IMR-90 (cell line): ENCODE results near the gene PMM1. TPM values are rescaled to one million over a fixed set of nuclear protein-coding genes. Genes with fewer than 3 reads are reported as not detected.

ENCODE experiments used
- ATAC-seq: fragments of 200-7000 bp; cut with Tn5 transposase; 2 replicates; pipeline ENCODE4 v1.9.1; 2020; ENCODE audit warnings: low read depth, mild to moderate bottlenecking, moderate library complexity
- BruUV-seq: library from RNA; stranded (reverse); fragments of 400-500 nt; replicated peaks from 2 replicates; lab custom pipeline; 2021; lab: Mats Ljungman, UMichigan
- CTCF ChIA-PET: fragments of 300-600 bp; formaldehyde crosslinking; extraction: SDS; loops from one replicate; lab custom pipeline; 2021; ENCODE audit warnings: antibody characterized with exemption; lab: Yijun Ruan, JAX
- POLR2A ChIA-PET: fragments of 300-600 bp; sonication (Branson Sonifier 250); formaldehyde crosslinking; loops from one replicate; lab custom pipeline; 2022; ENCODE audit warnings: antibody characterized with exemption; ENCODE audit not compliant: unreplicated experiment; lab: Charles Lee
- DNase-seq: peaks from one replicate; pipeline ENCODE4 v3.0.0; 2013
- H2AFZ ChIP-seq: replicated peaks from 2 replicates; pipeline ENCODE3; 2013; ENCODE audit warnings: low read length, mild to moderate bottlenecking; ENCODE audit not compliant: poor library complexity
- H2AK5ac ChIP-seq: 2 replicates; pipeline ENCODE4 v1.6.1; 2013; ENCODE audit warnings: low read depth, low read length, inconsistent platforms
- H2AK9ac ChIP-seq: replicated peaks from 2 replicates; pipeline ENCODE3; 2013; ENCODE audit warnings: mild to moderate bottlenecking, low read depth, low read length, moderate library complexity; ENCODE audit not compliant: poor library complexity
- H2BK120ac ChIP-seq: 2 replicates; pipeline ENCODE4 v1.6.1; 2013; ENCODE audit warnings: low read depth, low read length, inconsistent platforms
- H2BK15ac ChIP-seq: 3 replicates; pipeline ENCODE4 v1.6.1; 2013; ENCODE audit warnings: low read depth, low read length, inconsistent platforms
- H2BK20ac ChIP-seq: 2 replicates; pipeline ENCODE4 v1.6.1; 2013; ENCODE audit warnings: low read depth, mild to moderate bottlenecking, inconsistent platforms, low read length, moderate library complexity
- H2BK5ac ChIP-seq: 2 replicates; pipeline ENCODE4 v1.6.1; 2013; ENCODE audit warnings: mild to moderate bottlenecking, low read depth, low read length, inconsistent platforms; ENCODE audit not compliant: poor library complexity, severe bottlenecking
- H3K14ac ChIP-seq: replicated peaks from 2 replicates; pipeline ENCODE4 v1.6.1; 2013; ENCODE audit warnings: low read depth, low read length, inconsistent platforms
- H3K18ac ChIP-seq: 2 replicates; pipeline ENCODE4 v1.6.1; 2013; ENCODE audit warnings: low read depth, low read length, control low read depth
- H3K23ac ChIP-seq: 2 replicates; pipeline ENCODE4 v1.6.1; 2013; ENCODE audit warnings: low read depth, low read length, inconsistent platforms
- H3K27ac ChIP-seq: 2 replicates; pipeline ENCODE4 v1.5.1; 2013; ENCODE audit warnings: mild to moderate bottlenecking, control low read depth, low read length; ENCODE audit not compliant: insufficient read depth
- H3K27me3 ChIP-seq: 2 replicates; pipeline ENCODE4 v1.6.1; 2013; ENCODE audit warnings: low read length; ENCODE audit not compliant: control insufficient read depth, insufficient read depth
- H3K36me3 ChIP-seq: 2 replicates; pipeline ENCODE4 v1.6.1; 2013; ENCODE audit warnings: low read length, mixed read lengths; ENCODE audit not compliant: control insufficient read depth, insufficient read depth
- H3K4ac ChIP-seq: 2 replicates; pipeline ENCODE4 v1.6.1; 2013; ENCODE audit warnings: low read depth, low read length, inconsistent platforms
- H3K4me1 ChIP-seq: 2 replicates; pipeline ENCODE4 v1.6.1; 2013; ENCODE audit warnings: low read length, mixed read lengths; ENCODE audit not compliant: control insufficient read depth, insufficient read depth
- H3K4me2 ChIP-seq: 2 replicates; pipeline ENCODE4 v1.6.1; 2013; ENCODE audit warnings: low read depth, mild to moderate bottlenecking, control low read depth, low read length, moderate library complexity
- H3K4me3 ChIP-seq: 2 replicates; pipeline ENCODE4 v1.5.1; 2013; ENCODE audit warnings: low read depth, mild to moderate bottlenecking, control low read depth, low read length, moderate library complexity; ENCODE audit not compliant: insufficient read depth
- H3K56ac ChIP-seq: 2 replicates; pipeline ENCODE4 v1.6.1; 2013; ENCODE audit warnings: low read length, inconsistent platforms; ENCODE audit not compliant: insufficient read depth; ENCODE audit errors: extremely low read depth
- H3K79me1 ChIP-seq, 2 experiments: 2 replicates each; pipeline ENCODE4 v1.6.1; 2013; ENCODE audit warnings: low read length in 2 of 2, inconsistent platforms in 1 of 2, low read depth in 1 of 2
- H3K9ac ChIP-seq: 2 replicates; pipeline ENCODE4 v1.6.1; 2013; ENCODE audit warnings: low read depth, low read length, control low read depth
- H3K9me1 ChIP-seq: 2 replicates; pipeline ENCODE4 v1.6.1; 2013; ENCODE audit warnings: low read length, inconsistent platforms; ENCODE audit not compliant: insufficient read depth
- H3K9me3 ChIP-seq: 2 replicates; pipeline ENCODE4 v1.6.1; 2013; ENCODE audit warnings: low read length; ENCODE audit not compliant: control insufficient read depth, insufficient read depth
- H4K20me1 ChIP-seq: 2 replicates; pipeline ENCODE4 v1.6.1; 2013; ENCODE audit warnings: low read length, inconsistent platforms; ENCODE audit not compliant: insufficient read depth
- H4K5ac ChIP-seq: 2 replicates; pipeline ENCODE4 v1.6.1; 2013; ENCODE audit warnings: mild to moderate bottlenecking, low read depth, low read length, control low read depth
- H4K8ac ChIP-seq, 2 experiments: 2 replicates each; pipeline ENCODE4 v1.6.1; 2013; ENCODE audit warnings: low read depth in 2 of 2, low read length in 2 of 2, control low read depth in 1 of 2, inconsistent platforms in 1 of 2
- H4K91ac ChIP-seq: 2 replicates; pipeline ENCODE4 v1.6.1; 2013; ENCODE audit warnings: low read depth, low read length, inconsistent platforms; ENCODE audit not compliant: insufficient read depth
- CEBPB ChIP-seq: IDR thresholded peaks from 2 replicates; pipeline ENCODE4 v1.6.1; 2012; ENCODE audit warnings: low read depth, low read length, improper control_type of control experiment
- CHD1 ChIP-seq: IDR thresholded peaks from 2 replicates; pipeline ENCODE4 v1.6.1; 2012; ENCODE audit warnings: low read depth, low read length, improper control_type of control experiment
- MAZ ChIP-seq: IDR thresholded peaks from 2 replicates; pipeline ENCODE4 v1.6.1; 2012; ENCODE audit warnings: low read depth, mild to moderate bottlenecking, low read length, improper control_type of control experiment, moderate library complexity, borderline replicate concordance
- MXI1 ChIP-seq: IDR thresholded peaks from 2 replicates; pipeline ENCODE4 v1.6.1; 2012; ENCODE audit warnings: low read depth, mild to moderate bottlenecking, low read length, moderate library complexity, borderline replicate concordance
- NFE2L2 ChIP-seq: fragments of 150-350 bp; IDR thresholded peaks from 2 replicates; pipeline ENCODE4 v1.6.1; 2016; ENCODE audit warnings: low read depth, mild to moderate bottlenecking, low read length
- POLR2A ChIP-seq: IDR thresholded peaks from 2 replicates; pipeline ENCODE4 v1.6.1; 2012; ENCODE audit warnings: mild to moderate bottlenecking, low read depth, low read length
- RAD21 ChIP-seq: IDR thresholded peaks from 2 replicates; pipeline ENCODE4 v1.6.1; 2012; ENCODE audit warnings: low read length, improper control_type of control experiment
- WGBS, 2 experiments: methylation state at CpG; one replicate each; pipeline versions ENCODE4 v1.1.5 to v1.1.7; 2013; ENCODE audit warnings: missing lambda C conversion rate in 2 of 2; ENCODE audit not compliant: insufficient read length in 1 of 2; ENCODE audit errors: extremely low coverage in 2 of 2; 5-methylcytosine and 5-hydroxymethylcytosine counted together
- dilution Hi-C: fragments of 300-500 bp; cut with HindIII; formaldehyde crosslinking; loops from one replicate; pipeline ENCODE4 v1.14.3; 2018; ENCODE audit warnings: low sequenced_read_pairs; ENCODE audit not compliant: unreplicated experiment
- in situ Hi-C: fragments of 300-500 bp; cut with MboI; formaldehyde crosslinking; loops from 3 replicates; pipeline ENCODE4 v1.14.3; 2019; ENCODE audit warnings: low sequenced_read_pairs, inconsistent platforms, mixed read lengths
- intact Hi-C: fragments of 100-400 bp; cut with micrococcal nuclease; formaldehyde crosslinking; loops from 2 replicates; pipeline ENCODE4 v1.10.0; 2022
- polyA plus RNA-seq, 3 experiments: library from polyadenylated mRNA; depleted of rRNA; stranded (reverse); fragments of >200 nt; gene quantifications; 2 replicates each; pipeline ENCODE4 v1.2.3, GENCODE V29; 2012; ENCODE audit warnings: low replicate concordance in 1 of 3
- total RNA-seq: library from RNA; depleted of rRNA; stranded (reverse); fragments of >200 nt; gene quantifications from 2 replicates; pipeline ENCODE4 v1.2.3, GENCODE V29; 2012
- TF ChIP-seq, protein P1 (sequence below): fragments of 150-350 bp; IDR thresholded peaks from 2 replicates; pipeline ENCODE4 v1.6.1; 2016; ENCODE audit warnings: low read depth, mild to moderate bottlenecking, low read length, moderate library complexity, borderline replicate concordance
- TF ChIP-seq, protein P2 (sequence below): fragments of 150-350 bp; IDR thresholded peaks from 2 replicates; pipeline ENCODE4 v1.6.1; 2017; ENCODE audit warnings: mild to moderate bottlenecking, antibody characterized with exemption, low read length, low read depth
- TF ChIP-seq, protein P3 (sequence below): conservative IDR thresholded peaks from 2 replicates; pipeline ENCODE4 v1.5.1; 2012; ENCODE audit warnings: mild to moderate bottlenecking, low read depth, low read length, improper control_type of control experiment

Gene PMM1
- total and polyA plus RNA-seq, 2 of the 4 experiments (the other 2 are of a cell fraction), result 22.8 to 92.8 TPM

DNA sequence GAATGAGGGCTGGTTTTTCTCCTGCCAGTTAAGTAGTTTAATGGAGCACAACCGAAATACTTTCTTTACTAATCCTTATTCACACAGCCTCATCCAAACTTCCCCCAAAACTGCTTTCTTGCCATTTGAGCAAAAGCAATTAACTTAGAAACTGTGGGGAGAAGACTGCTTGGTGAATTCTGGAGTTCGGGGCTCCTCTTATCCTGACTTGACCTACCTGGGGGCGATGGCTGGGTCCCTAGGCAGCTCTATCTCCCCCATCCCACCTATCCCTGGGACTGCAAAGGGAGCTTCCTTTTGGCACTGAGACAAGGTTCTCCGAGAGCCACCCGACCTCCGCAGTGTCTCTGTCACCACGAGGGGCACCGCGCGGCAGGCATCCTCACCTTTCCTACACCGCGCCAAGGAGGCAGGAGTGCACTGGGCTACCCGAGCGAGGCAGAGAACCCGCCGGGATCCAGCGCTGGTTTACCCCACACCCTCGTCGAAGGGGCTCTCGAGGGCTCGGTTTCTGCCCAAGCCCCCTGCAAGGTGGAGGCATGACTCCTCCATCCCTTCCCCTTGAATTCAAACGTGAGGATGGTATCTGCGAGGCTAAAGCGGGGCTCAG is 30.4 kb upstream of the PMM1 start:
- whole genome bisulfite sequencing, 2 experiments, result 20% methylated on average over 1 of the region's 24 CpGs; no CpG with 5 or more reads in 1 of the 2 experiments
- no peak overlapping the region for H3K18ac ChIP-seq
- dilution Hi-C loops, result no loop called here
- peak overlapping the region; percentile 84 for H3K4me3 ChIP-seq
- peaks cover 2% of the 10 kb centered on the region; the same call in 1 of the 2 replicates for H3K4me1 ChIP-seq
- peak overlapping the region; percentile 99 for H2AK9ac ChIP-seq
- H4K91ac ChIP-seq, result peak overlapping the region; percentile 80
- peak overlapping the region; percentile 31 for H2AK5ac ChIP-seq
- DNase-seq, result no peak
- H3K14ac ChIP-seq, result peak overlapping the region; percentile 96
- peaks cover 11% of the 10 kb centered on the region for H3K36me3 ChIP-seq
- H2BK15ac ChIP-seq, result no peak overlapping the region
- no peaks in the 10 kb centered on the region for H3K9me3 ChIP-seq
- no peak overlapping the region for H2BK20ac ChIP-seq
- H2BK5ac ChIP-seq, result peak overlapping the region; percentile 66
- POLR2A ChIA-PET, result no interaction called here
- H2AFZ ChIP-seq, result peak overlapping the region; percentile 98
- peak overlapping the region; percentile 79 for H3K4me2 ChIP-seq
- no peaks in the 10 kb centered on the region for H3K27me3 ChIP-seq
- intact Hi-C loops, result loop anchor here (2.0 kb wide), 1 partner anchor 75 kb away; the partner anchor contains the start of gene POLR3H
- in situ Hi-C loops, result no loop called here
- H3K56ac ChIP-seq, result peak overlapping the region; percentile 58; the same call in 1 of the 2 replicates
- peak overlapping the region; percentile 74 for H3K27ac ChIP-seq
- BruUV-seq, result no TSS peak
- H4K5ac ChIP-seq, result peak overlapping the region; percentile 49; the same call in 1 of the 2 replicates
- peaks cover 17% of the 10 kb centered on the region for H4K20me1 ChIP-seq
- ATAC-seq, result 0 out of 2 replicates have a peak, but pooled peaks have one; percentile 2
- no peak overlapping the region for H2BK120ac ChIP-seq
- peak overlapping the region; percentile 75 for H3K9ac ChIP-seq
- H3K23ac ChIP-seq, result peak overlapping the region; percentile 99
- H3K79me1 ChIP-seq, result peaks cover 15 to 55% of the 10 kb centered on the region in 2 experiments
- peak overlapping the region; percentile 87 for H3K4ac ChIP-seq
- 0 out of 2 replicates have a peak, but pooled peaks cover 2% of the 10 kb centered on the region for H3K9me1 ChIP-seq
- TF ChIP-seq, protein P1, sequence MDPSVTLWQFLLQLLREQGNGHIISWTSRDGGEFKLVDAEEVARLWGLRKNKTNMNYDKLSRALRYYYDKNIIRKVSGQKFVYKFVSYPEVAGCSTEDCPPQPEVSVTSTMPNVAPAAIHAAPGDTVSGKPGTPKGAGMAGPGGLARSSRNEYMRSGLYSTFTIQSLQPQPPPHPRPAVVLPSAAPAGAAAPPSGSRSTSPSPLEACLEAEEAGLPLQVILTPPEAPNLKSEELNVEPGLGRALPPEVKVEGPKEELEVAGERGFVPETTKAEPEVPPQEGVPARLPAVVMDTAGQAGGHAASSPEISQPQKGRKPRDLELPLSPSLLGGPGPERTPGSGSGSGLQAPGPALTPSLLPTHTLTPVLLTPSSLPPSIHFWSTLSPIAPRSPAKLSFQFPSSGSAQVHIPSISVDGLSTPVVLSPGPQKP, result no peak
- no peak for TF ChIP-seq CHD1
- TF ChIP-seq, protein P2, sequence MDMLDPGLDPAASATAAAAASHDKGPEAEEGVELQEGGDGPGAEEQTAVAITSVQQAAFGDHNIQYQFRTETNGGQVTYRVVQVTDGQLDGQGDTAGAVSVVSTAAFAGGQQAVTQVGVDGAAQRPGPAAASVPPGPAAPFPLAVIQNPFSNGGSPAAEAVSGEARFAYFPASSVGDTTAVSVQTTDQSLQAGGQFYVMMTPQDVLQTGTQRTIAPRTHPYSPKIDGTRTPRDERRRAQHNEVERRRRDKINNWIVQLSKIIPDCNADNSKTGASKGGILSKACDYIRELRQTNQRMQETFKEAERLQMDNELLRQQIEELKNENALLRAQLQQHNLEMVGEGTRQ, result no peak
- no peak for TF ChIP-seq MAZ
- no peak for TF ChIP-seq RAD21
- no peak for TF ChIP-seq POLR2A
- no peak for TF ChIP-seq CEBPB
- no peak for TF ChIP-seq MXI1
- TF ChIP-seq NFE2L2, result no peak
- TF ChIP-seq, protein P3, sequence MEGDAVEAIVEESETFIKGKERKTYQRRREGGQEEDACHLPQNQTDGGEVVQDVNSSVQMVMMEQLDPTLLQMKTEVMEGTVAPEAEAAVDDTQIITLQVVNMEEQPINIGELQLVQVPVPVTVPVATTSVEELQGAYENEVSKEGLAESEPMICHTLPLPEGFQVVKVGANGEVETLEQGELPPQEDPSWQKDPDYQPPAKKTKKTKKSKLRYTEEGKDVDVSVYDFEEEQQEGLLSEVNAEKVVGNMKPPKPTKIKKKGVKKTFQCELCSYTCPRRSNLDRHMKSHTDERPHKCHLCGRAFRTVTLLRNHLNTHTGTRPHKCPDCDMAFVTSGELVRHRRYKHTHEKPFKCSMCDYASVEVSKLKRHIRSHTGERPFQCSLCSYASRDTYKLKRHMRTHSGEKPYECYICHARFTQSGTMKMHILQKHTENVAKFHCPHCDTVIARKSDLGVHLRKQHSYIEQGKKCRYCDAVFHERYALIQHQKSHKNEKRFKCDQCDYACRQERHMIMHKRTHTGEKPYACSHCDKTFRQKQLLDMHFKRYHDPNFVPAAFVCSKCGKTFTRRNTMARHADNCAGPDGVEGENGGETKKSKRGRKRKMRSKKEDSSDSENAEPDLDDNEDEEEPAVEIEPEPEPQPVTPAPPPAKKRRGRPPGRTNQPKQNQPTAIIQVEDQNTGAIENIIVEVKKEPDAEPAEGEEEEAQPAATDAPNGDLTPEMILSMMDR, result no peak
- H4K8ac ChIP-seq, result peak overlapping the region; percentile 62 to 68; a peak in 3 of 4 replicates
- CTCF ChIA-PET, result no interaction called here
